GM12878 (cell line): Measurements from ENCODE around the gene CENPP. TPM values are rescaled to one million over a fixed set of nuclear protein-coding genes. Genes with fewer than 3 reads are reported as not detected.

Experiments
- BCL11A ChIP-seq: IDR thresholded peaks from 2 replicates; pipeline ENCODE4 v1.6.1; 2011; ENCODE audit warnings: low read depth, low read length
- CBX3 ChIP-seq: fragments of 200-600 bp; sonication (generic); IDR thresholded peaks from 2 replicates; pipeline ENCODE4 v1.6.1; 2016; ENCODE audit warnings: low read depth, borderline replicate concordance
- CEBPB ChIP-seq, 2 experiments: fragments of 150-350 bp in 1 of 2; IDR thresholded peaks; 2 replicates each; pipeline ENCODE4 v1.6.1; 2012 to 2014; ENCODE audit warnings: low read depth in 2 of 2, low read length in 2 of 2, borderline replicate concordance in 1 of 2, inconsistent platforms in 1 of 2
- E2F8 ChIP-seq: fragments of 450-650 bp; IDR thresholded peaks from 2 replicates; pipeline ENCODE4 v1.6.1; 2018; ENCODE audit warnings: mild to moderate bottlenecking, low read depth, moderate library complexity; ENCODE audit not compliant: partially characterized antibody
- EGR1 ChIP-seq, 2 experiments: IDR thresholded peaks; 1 replicate in 1 of 2; 2 replicates in 1 of 2; pipeline ENCODE4 v1.6.1; 2011 to 2012; ENCODE audit warnings: low read depth in 2 of 2, low read length in 2 of 2, borderline replicate concordance in 1 of 2, mild to moderate bottlenecking in 1 of 2, moderate library complexity in 1 of 2
- NFIC ChIP-seq: IDR thresholded peaks from 2 replicates; pipeline ENCODE4 v1.6.1; 2012; ENCODE audit warnings: low read depth, mild to moderate bottlenecking, inconsistent platforms, low read length, moderate library complexity
- PBX3 ChIP-seq: IDR thresholded peaks from 2 replicates; pipeline ENCODE4 v1.6.1; 2011; ENCODE audit warnings: mild to moderate bottlenecking, low read depth, low read length, moderate library complexity; ENCODE audit not compliant: insufficient replicate concordance
- POLR2AphosphoS2 ChIP-seq: IDR thresholded peaks from 2 replicates; pipeline ENCODE4 v1.6.1; 2011; ENCODE audit warnings: low read depth, mild to moderate bottlenecking, low read length, improper control_type of control experiment, moderate library complexity
- RFX5 ChIP-seq: IDR thresholded peaks from 2 replicates; pipeline ENCODE4 v1.6.1; 2011; ENCODE audit warnings: low read depth, low read length, improper control_type of control experiment
- SP1 ChIP-seq: IDR thresholded peaks from one replicate; pipeline ENCODE4 v1.6.1; 2011; ENCODE audit warnings: low read depth, low read length
- STAT3 ChIP-seq: IDR thresholded peaks from 2 replicates; pipeline ENCODE4 v1.6.1; 2011; ENCODE audit warnings: low read depth, low read length, improper control_type of control experiment
- SUZ12 ChIP-seq: fragments of 200-600 bp; sonication (generic); IDR thresholded peaks from one replicate; pipeline ENCODE4 v1.6.1; 2018; ENCODE audit warnings: antibody characterized with exemption, mild to moderate bottlenecking; ENCODE audit not compliant: unreplicated experiment
- TBL1XR1 ChIP-seq: IDR thresholded peaks from 2 replicates; pipeline ENCODE4 v1.6.1; 2012; ENCODE audit warnings: low read depth, low read length, improper control_type of control experiment
- USF1 ChIP-seq: IDR thresholded peaks from 2 replicates; pipeline ENCODE4 v1.6.1; 2011; ENCODE audit warnings: borderline replicate concordance, low read depth, mild to moderate bottlenecking, moderate library complexity, mixed read lengths, low read length; ENCODE audit not compliant: insufficient read depth; ENCODE audit errors: extremely low read length
- WRNIP1 ChIP-seq: IDR thresholded peaks from 2 replicates; pipeline ENCODE4 v1.6.1; 2011; ENCODE audit warnings: low read depth, low read length, improper control_type of control experiment, borderline replicate concordance
- ZNF217 ChIP-seq: fragments of 450-650 bp; IDR thresholded peaks from 2 replicates; pipeline ENCODE4 v1.6.1; 2017; ENCODE audit warnings: antibody characterized with exemption, mild to moderate bottlenecking
- ZNF24 ChIP-seq: fragments of 450-650 bp; IDR thresholded peaks from 2 replicates; pipeline ENCODE4 v1.6.1; 2017; ENCODE audit warnings: antibody characterized with exemption, mild to moderate bottlenecking
- polyA plus RNA-seq, 11 experiments: library from polyadenylated mRNA; depleted of rRNA in 4 of 11; unstranded in 6 of 11; stranded (reverse) in 5 of 11; fragments of >200 nt; fragmentation: Nextera tagmentation in 4 of 11; fragmentation: Illumina TruSeq in 1 of 11; extraction: Ambion mirVana in 4 of 11; extraction: Trizol in 1 of 11; gene quantifications; 1 replicate in 1 of 11; 2 replicates in 10 of 11; pipeline versions ENCODE4 v1.2.1 to v1.2.3, GENCODE V29; 2011 to 2016; ENCODE audit warnings: inconsistent platforms in 2 of 11, missing spikeins in 2 of 11, low read depth in 1 of 11
- total RNA-seq, 4 experiments: library from RNA; depleted of rRNA in 3 of 4; stranded (reverse); fragments of >200 nt in 3 of 4; fragmentation: Illumina TruSeq in 1 of 4; extraction: Trizol in 1 of 4; gene quantifications; 2 replicates each; pipeline versions ENCODE4 v1.2.1 to v1.2.3, GENCODE V29; 2013 to 2021
- TF ChIP-seq, protein P1 (sequence below): fragments of 450-650 bp; IDR thresholded peaks from 2 replicates; pipeline ENCODE4 v1.6.1; 2017; ENCODE audit warnings: mild to moderate bottlenecking, low read depth, inconsistent platforms; ENCODE audit not compliant: poor library complexity, severe bottlenecking
- TF ChIP-seq, protein P2 (sequence below): IDR thresholded peaks from 2 replicates; pipeline ENCODE4 v1.6.1; 2012; ENCODE audit warnings: low read depth, low read length, improper control_type of control experiment

CENPP gene
- total and polyA plus RNA-seq, 10 of the 15 experiments (the other 5 are each of a cell fraction or from before 2014, with no cell fraction given): 9.4 to 31.4 (median 19.8) TPM

DNA sequence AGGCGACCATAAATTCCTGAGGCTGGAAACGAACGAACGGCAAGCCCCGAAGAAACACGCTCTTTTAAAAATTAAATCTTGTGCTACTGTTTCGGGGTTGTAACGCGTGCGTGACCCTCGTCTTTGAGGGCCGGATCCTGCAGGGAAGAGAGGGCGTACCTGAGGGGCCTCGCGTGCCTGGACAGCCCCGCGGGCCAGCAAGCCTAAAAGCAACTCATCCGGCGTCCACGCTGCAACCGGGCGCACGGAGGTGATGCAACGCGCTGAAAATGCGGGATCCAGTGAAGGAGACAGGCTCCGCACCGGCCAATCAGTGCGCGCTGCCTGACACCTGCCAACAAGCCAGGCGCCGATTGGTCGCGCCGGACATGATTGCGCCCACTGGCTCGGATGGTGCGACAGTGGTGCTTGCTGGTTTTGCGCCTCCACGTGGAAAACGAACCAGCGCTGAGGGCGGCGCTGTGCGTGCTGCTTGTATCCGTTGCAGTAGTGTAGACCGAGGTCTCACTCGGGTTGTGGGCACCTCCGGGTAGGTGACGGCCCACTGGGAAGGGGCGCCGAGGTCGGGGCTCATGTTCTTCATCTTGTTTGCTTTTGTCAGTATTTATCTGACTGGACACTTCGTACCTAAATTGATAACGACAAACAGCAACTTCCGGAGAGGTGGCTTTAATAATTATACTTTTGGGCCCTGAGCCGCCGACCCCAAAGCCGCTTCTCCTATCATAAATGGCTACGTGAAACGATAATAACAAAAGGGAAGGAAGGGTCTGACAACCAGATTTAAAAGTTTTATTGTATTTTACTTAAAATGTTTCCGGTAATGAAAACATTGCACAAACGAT is 32.1 kb upstream of the CENPP start, which contains the start of gene IARS1 (continued):
- TF ChIP-seq E2F8 (no peak), ZNF24 (peak; percentile 70), RFX5 (peak; percentile 43; the same call in 1 of the 2 replicates), CEBPB (IDR thresholded peaks at IDR 0.05; ENCODE audit: borderline replicate concordance in 1 of 2, low read depth in 2 of 2, low read length in 2 of 2) (peak in 1 of 2 experiments; percentile 97; a peak in 2 of 4 replicates), SUZ12 (no peak), NFIC (peak; percentile 31; the same call in 1 of the 2 replicates), STAT3 (no peak), SP1 (peak; percentile 99), BCL11A (no peak), POLR2AphosphoS2 (no peak; the same call in 1 of the 2 replicates), WRNIP1 (no peak), TBL1XR1 (peak; percentile 44; the same call in 1 of the 2 replicates), EGR1 (IDR thresholded peaks at IDR 0.05; ENCODE audit: borderline replicate concordance in 1 of 2, low read depth in 2 of 2, low read length in 2 of 2) (no peak), CBX3 (no peak), USF1 (peak; percentile 15), PBX3 (no peak), ZNF217 (no peak)
- TF ChIP-seq, protein P1, sequence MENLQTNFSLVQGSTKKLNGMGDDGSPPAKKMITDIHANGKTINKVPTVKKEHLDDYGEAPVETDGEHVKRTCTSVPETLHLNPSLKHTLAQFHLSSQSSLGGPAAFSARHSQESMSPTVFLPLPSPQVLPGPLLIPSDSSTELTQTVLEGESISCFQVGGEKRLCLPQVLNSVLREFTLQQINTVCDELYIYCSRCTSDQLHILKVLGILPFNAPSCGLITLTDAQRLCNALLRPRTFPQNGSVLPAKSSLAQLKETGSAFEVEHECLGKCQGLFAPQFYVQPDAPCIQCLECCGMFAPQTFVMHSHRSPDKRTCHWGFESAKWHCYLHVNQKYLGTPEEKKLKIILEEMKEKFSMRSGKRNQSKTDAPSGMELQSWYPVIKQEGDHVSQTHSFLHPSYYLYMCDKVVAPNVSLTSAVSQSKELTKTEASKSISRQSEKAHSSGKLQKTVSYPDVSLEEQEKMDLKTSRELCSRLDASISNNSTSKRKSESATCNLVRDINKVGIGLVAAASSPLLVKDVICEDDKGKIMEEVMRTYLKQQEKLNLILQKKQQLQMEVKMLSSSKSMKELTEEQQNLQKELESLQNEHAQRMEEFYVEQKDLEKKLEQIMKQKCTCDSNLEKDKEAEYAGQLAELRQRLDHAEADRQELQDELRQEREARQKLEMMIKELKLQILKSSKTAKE: no peak
- TF ChIP-seq, protein P2, sequence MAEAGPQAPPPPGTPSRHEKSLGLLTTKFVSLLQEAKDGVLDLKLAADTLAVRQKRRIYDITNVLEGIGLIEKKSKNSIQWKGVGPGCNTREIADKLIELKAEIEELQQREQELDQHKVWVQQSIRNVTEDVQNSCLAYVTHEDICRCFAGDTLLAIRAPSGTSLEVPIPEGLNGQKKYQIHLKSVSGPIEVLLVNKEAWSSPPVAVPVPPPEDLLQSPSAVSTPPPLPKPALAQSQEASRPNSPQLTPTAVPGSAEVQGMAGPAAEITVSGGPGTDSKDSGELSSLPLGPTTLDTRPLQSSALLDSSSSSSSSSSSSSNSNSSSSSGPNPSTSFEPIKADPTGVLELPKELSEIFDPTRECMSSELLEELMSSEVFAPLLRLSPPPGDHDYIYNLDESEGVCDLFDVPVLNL: peak; percentile 63
